ENCODE measurements around the gene TMEM233. TPM values are rescaled to one million over a fixed set of nuclear protein-coding genes. Genes with fewer than 3 reads are reported as not detected.
A peak's percentile ranks its signal among the peaks of the same experiment; 100 is the strongest.

Gene TMEM233
- total and polyA plus RNA-seq, 10 of the 15 experiments (the other 5 are each of a cell fraction or from before 2014, with no cell fraction given) = not detected

DNA sequence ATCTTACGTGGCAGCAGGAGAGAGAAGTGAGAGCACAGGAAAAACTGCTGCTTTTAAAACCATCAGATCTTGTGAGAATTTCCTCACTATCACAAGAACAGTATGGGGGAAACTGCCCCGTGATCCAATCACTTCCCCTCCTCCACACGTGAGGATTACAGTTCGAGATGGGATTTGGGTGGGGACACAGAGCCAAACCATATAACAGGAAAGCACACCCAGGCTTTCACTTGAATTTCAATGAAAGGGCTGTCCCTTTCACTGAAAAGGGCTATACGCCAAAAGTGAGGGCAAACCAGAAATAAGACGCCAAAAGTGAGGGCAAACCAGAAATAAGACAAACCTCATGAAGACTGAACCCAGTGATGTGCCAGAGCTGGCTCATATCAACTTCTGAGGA lies 22.8 kb upstream of the TMEM233 start (continued):
- TF ChIP-seq, protein P1, sequence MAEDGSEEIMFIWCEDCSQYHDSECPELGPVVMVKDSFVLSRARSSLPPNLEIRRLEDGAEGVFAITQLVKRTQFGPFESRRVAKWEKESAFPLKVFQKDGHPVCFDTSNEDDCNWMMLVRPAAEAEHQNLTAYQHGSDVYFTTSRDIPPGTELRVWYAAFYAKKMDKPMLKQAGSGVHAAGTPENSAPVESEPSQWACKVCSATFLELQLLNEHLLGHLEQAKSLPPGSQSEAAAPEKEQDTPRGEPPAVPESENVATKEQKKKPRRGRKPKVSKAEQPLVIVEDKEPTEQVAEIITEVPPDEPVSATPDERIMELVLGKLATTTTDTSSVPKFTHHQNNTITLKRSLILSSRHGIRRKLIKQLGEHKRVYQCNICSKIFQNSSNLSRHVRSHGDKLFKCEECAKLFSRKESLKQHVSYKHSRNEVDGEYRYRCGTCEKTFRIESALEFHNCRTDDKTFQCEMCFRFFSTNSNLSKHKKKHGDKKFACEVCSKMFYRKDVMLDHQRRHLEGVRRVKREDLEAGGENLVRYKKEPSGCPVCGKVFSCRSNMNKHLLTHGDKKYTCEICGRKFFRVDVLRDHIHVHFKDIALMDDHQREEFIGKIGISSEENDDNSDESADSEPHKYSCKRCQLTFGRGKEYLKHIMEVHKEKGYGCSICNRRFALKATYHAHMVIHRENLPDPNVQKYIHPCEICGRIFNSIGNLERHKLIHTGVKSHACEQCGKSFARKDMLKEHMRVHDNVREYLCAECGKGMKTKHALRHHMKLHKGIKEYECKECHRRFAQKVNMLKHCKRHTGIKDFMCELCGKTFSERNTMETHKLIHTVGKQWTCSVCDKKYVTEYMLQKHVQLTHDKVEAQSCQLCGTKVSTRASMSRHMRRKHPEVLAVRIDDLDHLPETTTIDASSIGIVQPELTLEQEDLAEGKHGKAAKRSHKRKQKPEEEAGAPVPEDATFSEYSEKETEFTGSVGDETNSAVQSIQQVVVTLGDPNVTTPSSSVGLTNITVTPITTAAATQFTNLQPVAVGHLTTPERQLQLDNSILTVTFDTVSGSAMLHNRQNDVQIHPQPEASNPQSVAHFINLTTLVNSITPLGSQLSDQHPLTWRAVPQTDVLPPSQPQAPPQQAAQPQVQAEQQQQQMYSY (CRISPR knock-in tag; IDR thresholded peaks at IDR 0.05) = no peak

DNA sequence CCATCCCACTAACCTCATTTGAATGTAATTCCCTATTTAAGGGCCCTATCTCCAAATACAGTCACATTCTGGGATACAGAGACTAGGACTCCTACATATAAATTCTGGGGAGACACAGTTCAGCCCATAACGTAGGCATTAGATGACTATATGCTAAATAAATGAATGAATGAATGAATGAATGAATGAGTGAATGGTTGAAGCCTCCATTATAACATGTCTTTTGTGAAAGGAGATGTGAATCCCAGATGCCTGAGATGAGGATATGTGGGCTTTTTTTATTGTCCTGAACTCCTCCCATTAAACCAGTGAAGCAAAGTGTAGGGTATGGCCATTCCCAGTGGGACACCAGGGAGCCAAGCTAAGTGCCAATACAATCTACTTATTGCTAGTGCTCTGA lies 20.5 kb upstream of the TMEM233 start:
- no peak overlapping the region for H3K4me2 ChIP-seq (ENCODE audit: control insufficient read depth, insufficient read depth)
- no TSS peak for BruUV-seq (replicated peaks)
- no peaks in the 10 kb centered on the region for H4K20me1 ChIP-seq (ENCODE audit: control insufficient read depth, insufficient read depth)
- H3K27me3 ChIP-seq (replicated peaks in 1 of 2; ENCODE audit: control insufficient read depth in 2 of 2, insufficient read depth in 2 of 2, low read length in 1 of 2) = no peaks in the 10 kb centered on the region
- intact Hi-C loops (cut with micrococcal nuclease; ENCODE audit: unreplicated experiment) (no loop called here), in situ Hi-C loops (cut with MboI) (no loop called here)
- no peak overlapping the region for H2AFZ ChIP-seq (ENCODE audit: control insufficient read depth, low read depth, low read length)
- H3K9me3 ChIP-seq (replicated peaks; ENCODE audit: control insufficient read depth, insufficient read depth, low read length) = no peaks in the 10 kb centered on the region
- WGBS (ENCODE audit: insufficient coverage, insufficient replicate concordance, low lambda C conversion rate, missing lambda C conversion rate) = 48% methylated on average over 1 of the region's 1 CpG
- DNase-seq (ENCODE audit: low read depth, low spot score) (no peak), FAIRE-seq (no peak), ATAC-seq (no peak)
- SMC1A ChIA-PET (ENCODE audit: uncharacterized antibody, unreplicated experiment) = no interaction called here
- no peaks in the 10 kb centered on the region for H3K79me2 ChIP-seq (ENCODE audit: control insufficient read depth, insufficient read depth, low read length)
- no peaks in the 10 kb centered on the region for H3K4me1 ChIP-seq (ENCODE audit: control insufficient read depth, insufficient read depth, low read length)
- CTCF ChIA-PET = no interaction called here
- peak; percentile 52; the same call in 1 of the 2 replicates for TF ChIP-seq ZNF24 (IDR thresholded peaks at IDR 0.05)
- no peak for TF ChIP-seq SPI1 (IDR thresholded peaks at IDR 0.05; ENCODE audit: borderline replicate concordance, insufficient read depth, low read depth, low read length)
- no peak for TF ChIP-seq SMARCA5 (IDR thresholded peaks at IDR 0.05)
- TF ChIP-seq CHD1 (IDR thresholded peaks at IDR 0.05; ENCODE audit: low read depth, low read length) = no peak
- H3K9ac ChIP-seq (ENCODE audit: control insufficient read depth, insufficient read depth, low read length) = no peak overlapping the region
- RAD21 ChIA-PET (ENCODE audit: unreplicated experiment) = no interaction called here
- no peak overlapping the region for H3K27ac ChIP-seq (ENCODE audit: control insufficient read depth, insufficient read depth)
- POLR2A ChIA-PET = no interaction called here
- H3K36me3 ChIP-seq (ENCODE audit: control insufficient read depth in 2 of 2, insufficient read depth in 2 of 2, low read length in 1 of 2) = no peaks in the 10 kb centered on the region
- no peak overlapping the region for H3K4me3 ChIP-seq

All from GM12878 (cell line).